BJ (cell line): Measurements from ENCODE around the gene ETNK2. TPM values are rescaled to one million over a fixed set of nuclear protein-coding genes. Genes with fewer than 3 reads are reported as not detected.
A peak's percentile ranks its signal among the peaks of the same experiment; 100 is the strongest.

Experiments
- CTCF ChIA-PET: fragments of 350-600 bp; formaldehyde crosslinking; extraction: SDS; loops from one replicate; lab custom pipeline; 2021; ENCODE audit warnings: antibody characterized with exemption, inconsistent platforms; lab: Yijun Ruan, JAX
- POLR2A ChIA-PET: fragments of 300-600 bp; sonication (Branson Sonifier 250); formaldehyde crosslinking; extraction: SDS; loops from one replicate; lab custom pipeline; 2021; ENCODE audit warnings: antibody characterized with exemption; lab: Charles Lee
- DNase-seq: peaks from one replicate; pipeline ENCODE4 v3.0.0-alpha.2; 2011; ENCODE audit warnings: low read depth
- H3K27me3 ChIP-seq: 2 replicates; pipeline ENCODE4 v1.6.0; 2011; ENCODE audit warnings: low read length; ENCODE audit not compliant: control insufficient read depth, insufficient read depth
- H3K36me3 ChIP-seq: 2 replicates; pipeline ENCODE4 v1.5.1; 2011; ENCODE audit warnings: low read length; ENCODE audit not compliant: control insufficient read depth, insufficient read depth
- H3K4me3 ChIP-seq: 2 replicates; pipeline ENCODE4 v1.5.1; 2011; ENCODE audit warnings: low read depth, mild to moderate bottlenecking, control low read depth, low read length
- polyA plus RNA-seq: library from polyadenylated mRNA; depleted of rRNA; stranded (reverse); fragments of >200 nt; gene quantifications from 2 replicates; pipeline ENCODE4 v1.2.3, GENCODE V29; 2011
- TF ChIP-seq, protein P1 (sequence below): IDR thresholded peaks from 2 replicates; pipeline ENCODE4 v1.5.1; 2011; ENCODE audit warnings: low read depth, mild to moderate bottlenecking, control low read depth, inconsistent platforms, low read length, moderate library complexity; ENCODE audit not compliant: insufficient read depth

ETNK2 gene
- polyA plus RNA-seq, 1 experiment: 30.7 TPM

DNA sequence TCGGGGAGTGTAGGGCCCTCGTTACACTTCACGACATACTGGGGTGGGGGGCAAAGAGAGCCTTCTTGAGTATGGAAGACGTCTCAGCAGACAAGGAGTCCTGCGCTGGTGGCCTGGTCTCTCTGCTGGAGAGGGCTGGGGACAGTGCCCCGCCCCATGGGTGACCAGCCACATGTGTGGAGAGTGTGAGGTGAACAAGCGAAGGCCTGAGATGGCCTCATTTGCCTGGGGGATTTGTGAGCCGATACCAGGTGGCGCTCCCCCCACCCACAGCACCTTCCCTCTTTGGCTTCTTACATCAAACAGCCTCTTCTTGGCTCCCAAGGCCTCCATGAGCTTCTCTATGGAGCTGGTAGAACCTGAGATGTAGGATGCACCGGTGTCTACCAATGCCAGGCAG is 4.0 kb upstream of the ETNK2 start:
- H3K36me3 ChIP-seq: no peaks in the 10 kb centered on the region
- H3K4me3 ChIP-seq: no peak overlapping the region
- TF ChIP-seq, protein P1, sequence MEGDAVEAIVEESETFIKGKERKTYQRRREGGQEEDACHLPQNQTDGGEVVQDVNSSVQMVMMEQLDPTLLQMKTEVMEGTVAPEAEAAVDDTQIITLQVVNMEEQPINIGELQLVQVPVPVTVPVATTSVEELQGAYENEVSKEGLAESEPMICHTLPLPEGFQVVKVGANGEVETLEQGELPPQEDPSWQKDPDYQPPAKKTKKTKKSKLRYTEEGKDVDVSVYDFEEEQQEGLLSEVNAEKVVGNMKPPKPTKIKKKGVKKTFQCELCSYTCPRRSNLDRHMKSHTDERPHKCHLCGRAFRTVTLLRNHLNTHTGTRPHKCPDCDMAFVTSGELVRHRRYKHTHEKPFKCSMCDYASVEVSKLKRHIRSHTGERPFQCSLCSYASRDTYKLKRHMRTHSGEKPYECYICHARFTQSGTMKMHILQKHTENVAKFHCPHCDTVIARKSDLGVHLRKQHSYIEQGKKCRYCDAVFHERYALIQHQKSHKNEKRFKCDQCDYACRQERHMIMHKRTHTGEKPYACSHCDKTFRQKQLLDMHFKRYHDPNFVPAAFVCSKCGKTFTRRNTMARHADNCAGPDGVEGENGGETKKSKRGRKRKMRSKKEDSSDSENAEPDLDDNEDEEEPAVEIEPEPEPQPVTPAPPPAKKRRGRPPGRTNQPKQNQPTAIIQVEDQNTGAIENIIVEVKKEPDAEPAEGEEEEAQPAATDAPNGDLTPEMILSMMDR: no peak
- ChIA-PET POLR2A (no interaction called here), CTCF (interaction anchor here (0.8 to 5.1 kb wide), 2 partner anchors 51 to 207 kb away, joined by 3 to 33 read pairs; no protein-coding TSS in a partner anchor)
- DNase-seq: no peak
- no peaks in the 10 kb centered on the region; the same call in 1 of the 2 replicates for H3K27me3 ChIP-seq

DNA sequence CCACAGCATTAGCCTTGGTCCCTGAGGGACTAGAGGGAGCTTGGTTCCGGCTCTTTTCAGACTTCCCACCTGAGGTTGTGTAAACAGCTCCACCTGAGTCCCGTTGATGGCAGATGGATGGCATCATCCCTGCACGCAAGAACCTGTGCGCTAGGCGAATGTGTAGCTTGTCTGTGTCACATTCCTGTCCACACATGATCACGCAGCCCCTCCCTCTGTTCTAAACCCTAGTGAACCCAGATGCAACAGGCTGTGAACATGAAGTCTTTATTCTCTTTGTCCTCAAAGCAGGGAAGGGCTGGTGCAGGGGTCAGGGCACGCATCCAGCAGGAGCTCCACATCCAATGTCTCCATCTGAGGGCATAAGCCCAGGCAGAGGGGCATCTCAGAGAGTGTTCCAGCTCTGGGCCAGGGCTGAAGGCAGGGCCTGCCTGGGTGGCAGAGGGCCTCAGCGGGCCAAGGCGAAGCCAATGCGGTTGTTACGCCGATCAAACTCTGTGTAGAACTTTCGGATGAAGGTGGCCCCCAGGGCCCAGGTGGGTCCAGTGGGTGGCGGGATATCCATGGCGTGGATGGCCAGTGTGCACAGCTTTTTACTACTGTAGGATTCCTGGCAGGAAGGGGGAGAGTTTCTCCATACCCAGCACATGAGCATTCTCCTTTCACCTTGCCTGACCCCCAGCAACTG is 2.9 kb upstream of the ETNK2 start:
- no peak for DNase-seq
- Histone ChIP-seq H3K27me3 (no peaks in the 10 kb centered on the region; the same call in 1 of the 2 replicates), H3K36me3 (no peaks in the 10 kb centered on the region), H3K4me3 (no peak overlapping the region)
- POLR2A ChIA-PET: no interaction called here
- CTCF ChIA-PET: interaction anchor here (0.8 to 5.1 kb wide), 4 partner anchors 9 to 239 kb away, joined by 3 to 33 read pairs (median 8); no protein-coding TSS in a partner anchor
- TF ChIP-seq, protein P1: no peak

DNA sequence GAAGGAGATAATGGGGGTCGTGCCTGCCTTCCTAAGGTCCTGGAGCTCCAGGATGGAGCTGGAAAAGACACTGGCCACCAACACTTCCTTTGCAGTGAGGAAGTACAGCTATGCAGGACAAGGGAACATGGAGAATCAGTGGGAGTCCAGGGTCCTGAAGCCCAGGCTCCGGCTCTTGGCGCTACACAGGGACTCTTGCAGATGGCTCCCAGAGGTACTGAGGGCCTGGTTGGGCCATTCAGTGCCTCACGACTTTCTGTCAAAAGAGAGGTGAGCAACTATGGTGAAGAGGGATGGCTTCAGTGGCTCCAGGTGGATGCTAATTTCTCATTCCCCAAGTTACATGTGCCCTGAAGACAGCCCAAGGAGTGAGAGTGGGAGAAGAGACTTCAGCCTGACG is 1.8 kb upstream of the ETNK2 start:
- Histone ChIP-seq H3K36me3 (no peaks in the 10 kb centered on the region), H3K27me3 (no peaks in the 10 kb centered on the region; the same call in 1 of the 2 replicates), H3K4me3 (no peak overlapping the region)
- ChIA-PET CTCF (interaction anchor here (3.2 to 5.1 kb wide), 3 partner anchors 10 to 283 kb away, joined by 11 to 33 read pairs (median 13); no protein-coding TSS in a partner anchor), POLR2A (no interaction called here)
- TF ChIP-seq, protein P1: no peak
- DNase-seq: no peak

DNA sequence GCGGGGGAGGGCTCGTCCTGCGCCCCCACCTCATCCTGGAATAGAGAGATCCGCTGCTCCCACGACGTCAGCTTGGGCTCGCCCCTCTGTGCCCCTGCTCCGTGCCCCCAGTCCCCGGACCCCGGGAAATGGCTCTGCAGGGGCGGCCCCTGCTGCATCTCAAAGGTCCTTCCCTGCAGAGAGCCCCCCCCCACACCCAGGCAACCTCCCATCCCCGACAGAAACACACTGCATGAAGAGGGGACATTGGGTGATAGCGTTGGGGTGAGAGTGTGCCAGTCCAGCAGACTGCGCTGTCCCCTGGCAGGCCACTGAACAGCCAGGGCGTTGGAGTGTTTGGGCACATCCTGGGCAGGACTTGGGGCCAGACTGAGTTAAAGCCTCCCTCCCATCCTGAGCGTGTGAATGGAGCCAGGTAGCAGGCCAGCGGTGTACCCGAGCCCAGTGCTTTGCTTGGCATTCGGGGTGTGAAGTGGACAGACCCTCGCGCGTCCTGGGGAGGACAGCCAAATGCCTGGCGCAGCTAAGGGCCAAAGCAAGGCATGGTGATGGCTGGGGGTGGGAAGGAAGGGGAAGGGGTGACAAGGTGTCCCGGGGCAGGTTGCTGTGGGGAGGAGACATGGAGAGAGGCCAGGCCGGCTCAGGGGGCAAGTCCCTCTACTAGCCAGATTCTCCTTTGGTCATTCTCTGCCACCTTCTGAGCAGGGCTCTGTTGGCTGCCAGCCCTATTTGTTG is 633 bp upstream of the ETNK2 start:
- ChIA-PET CTCF (interaction anchor here (1.1 to 5.5 kb wide), 6 partner anchors 11 to 282 kb away, joined by 8 to 33 read pairs (median 12); no protein-coding TSS in a partner anchor), POLR2A (interaction anchor here (0.6 kb wide), 1 partner anchor 281 kb away, joined by 11 read pairs; no protein-coding TSS in a partner anchor)
- H3K27me3 ChIP-seq: no peaks in the 10 kb centered on the region; the same call in 1 of the 2 replicates
- TF ChIP-seq, protein P1: no peak
- peak overlapping the region; percentile 73 for H3K4me3 ChIP-seq
- DNase-seq: no peak
- H3K36me3 ChIP-seq: no peaks in the 10 kb centered on the region; the same call in 1 of the 2 replicates
